Activated T-cell treated with anti-CD3 and anti-CD28 coated beads, Interleukin-2, amount 50 U/mL, for 48 hours (primary cell): Measurements from ENCODE around the gene SH2D1A.
"Not testable (repeated sequence)": the region's sequence is repeated elsewhere in the genome, so short reads cannot be mapped to it uniquely, and the experiment has no call there.

Experiments
- DNase-seq, 2 experiments: peaks; one replicate each; pipeline ENCODE4 v3.0.0-alpha.2; 2020

Gene SH2D1A

DNA sequence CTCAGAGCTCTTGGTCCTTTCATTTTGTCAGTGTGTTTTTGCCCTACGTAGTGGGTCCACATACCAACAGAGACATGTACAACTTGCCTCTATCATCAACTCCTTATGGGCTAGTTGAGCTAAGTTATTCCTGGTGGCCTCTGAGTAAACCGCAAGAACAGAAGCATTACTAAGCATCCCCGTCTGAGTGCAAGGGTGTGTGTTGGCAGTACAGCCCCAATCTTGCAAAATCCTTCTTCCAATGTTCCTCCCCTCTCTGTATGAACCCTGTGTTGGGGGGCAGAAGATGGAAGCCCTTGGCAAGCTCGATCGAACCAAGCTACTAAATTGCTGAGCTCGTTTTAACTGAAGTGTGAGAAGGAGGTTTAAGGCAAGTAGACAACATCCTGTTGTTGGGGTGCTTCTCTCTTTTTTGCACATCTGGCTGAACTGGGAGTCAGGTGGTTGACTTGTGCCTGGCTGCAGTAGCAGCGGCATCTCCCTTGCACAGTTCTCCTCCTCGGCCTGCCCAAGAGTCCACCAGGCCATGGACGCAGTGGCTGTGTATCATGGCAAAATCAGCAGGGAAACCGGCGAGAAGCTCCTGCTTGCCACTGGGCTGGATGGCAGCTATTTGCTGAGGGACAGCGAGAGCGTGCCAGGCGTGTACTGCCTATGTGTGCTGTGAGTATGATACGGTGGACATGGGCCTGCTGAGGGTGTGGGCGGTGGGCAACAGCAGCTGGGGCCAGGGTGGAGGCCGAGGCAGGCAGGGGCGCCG is at the start of gene SH2D1A:
Gene SH2D1A (plus strand): TSS at position 447 of the 760 bp plus-strand sequence. CDS start 80 bp downstream, at position 527.
- DNase-seq = peak; percentile 49 to 54

DNA sequence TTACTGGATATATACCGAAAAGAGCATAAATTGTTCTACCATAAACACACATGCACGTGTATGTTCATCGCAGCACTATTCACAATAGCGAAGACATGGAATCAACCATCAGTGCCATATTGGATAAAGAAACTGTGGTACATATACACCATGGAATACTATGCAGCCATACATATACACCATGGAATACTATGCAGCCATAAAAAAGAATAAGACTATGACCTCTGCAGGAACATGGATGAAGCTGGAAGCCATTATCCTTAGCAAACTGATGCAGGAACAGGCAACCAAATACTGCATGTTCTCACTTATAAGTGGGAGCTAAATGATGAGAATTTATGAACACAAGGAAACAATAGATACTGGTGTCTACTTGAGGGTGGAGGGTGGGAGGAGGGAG is 47.0 kb upstream of the SH2D1A start:
- DNase-seq = not testable (repeated sequence)

DNA sequence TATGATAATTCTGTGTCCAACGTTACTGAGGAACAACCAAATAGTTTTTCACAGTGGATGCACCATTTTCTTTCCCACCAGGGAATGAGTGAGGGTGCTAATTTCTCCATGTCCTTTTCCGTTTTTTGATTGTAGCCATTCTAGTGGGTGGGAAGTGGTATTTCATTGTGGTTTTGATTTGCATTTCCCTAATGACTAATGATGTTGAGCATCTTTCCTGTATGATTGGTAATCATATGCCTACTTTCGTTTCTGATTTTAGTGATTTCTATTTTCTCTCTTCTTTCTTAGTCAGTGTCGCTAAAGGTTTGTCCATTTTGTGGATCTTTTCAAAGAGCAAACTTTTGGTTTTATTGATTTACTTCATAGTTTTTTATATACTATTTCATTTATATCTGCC is 46.0 kb upstream of the SH2D1A start:
- DNase-seq = no peak

DNA sequence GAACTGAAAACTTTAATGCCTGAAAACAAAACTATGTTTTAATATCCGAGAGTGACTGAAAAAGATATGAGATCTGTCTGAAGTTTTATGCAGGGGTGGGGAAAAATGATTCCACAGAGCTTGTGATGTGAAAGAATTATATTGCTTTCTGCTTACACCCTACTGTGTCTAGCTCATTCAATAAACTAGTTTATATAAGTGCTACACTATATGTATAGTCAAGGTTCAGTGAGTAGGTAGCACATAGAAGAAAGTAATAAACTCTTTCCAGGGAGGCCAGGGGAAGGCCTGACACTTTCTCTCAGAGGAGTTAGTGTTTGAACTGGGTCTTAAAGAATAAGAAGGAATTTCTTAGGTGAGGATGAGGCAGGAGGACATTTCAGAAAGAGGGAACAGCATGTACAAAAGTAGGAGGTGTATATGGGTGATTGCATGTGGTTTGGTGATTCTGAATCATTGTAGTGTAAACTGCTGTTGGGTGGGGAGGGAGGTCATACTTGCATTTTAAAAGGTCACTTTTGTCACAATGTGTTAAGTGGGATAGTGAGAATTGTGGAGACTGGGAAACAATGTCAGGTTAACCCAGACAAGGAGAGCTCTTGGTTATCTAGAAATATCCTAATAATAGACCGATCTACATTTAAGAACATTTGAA is 39.0 kb upstream of the SH2D1A start:
- no peak for DNase-seq

- DNase-seq = no peak
Measured at GRCh38 chrX:124325732-124326131, 20.6 kb upstream of the SH2D1A start.

DNA sequence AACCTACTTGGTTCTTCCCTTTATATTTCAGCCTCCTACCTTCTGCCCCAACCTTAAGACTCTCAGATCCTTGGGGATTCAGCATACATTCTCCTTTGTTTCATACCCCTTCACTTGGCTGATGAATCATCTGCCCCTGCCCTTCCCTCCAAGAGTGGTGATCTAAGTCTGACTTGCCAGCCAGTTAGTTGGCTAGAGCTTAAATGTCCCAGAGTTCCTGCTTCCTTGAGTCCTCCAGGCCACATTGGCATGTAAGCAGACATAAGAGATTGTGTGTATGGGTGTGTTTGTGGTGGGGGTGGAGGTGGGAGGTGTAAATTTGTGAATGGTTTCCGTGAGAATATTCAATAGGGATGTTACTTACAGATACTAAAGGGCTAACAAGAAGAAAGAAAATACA is 17.6 kb upstream of the SH2D1A start:
- DNase-seq = no peak

DNA sequence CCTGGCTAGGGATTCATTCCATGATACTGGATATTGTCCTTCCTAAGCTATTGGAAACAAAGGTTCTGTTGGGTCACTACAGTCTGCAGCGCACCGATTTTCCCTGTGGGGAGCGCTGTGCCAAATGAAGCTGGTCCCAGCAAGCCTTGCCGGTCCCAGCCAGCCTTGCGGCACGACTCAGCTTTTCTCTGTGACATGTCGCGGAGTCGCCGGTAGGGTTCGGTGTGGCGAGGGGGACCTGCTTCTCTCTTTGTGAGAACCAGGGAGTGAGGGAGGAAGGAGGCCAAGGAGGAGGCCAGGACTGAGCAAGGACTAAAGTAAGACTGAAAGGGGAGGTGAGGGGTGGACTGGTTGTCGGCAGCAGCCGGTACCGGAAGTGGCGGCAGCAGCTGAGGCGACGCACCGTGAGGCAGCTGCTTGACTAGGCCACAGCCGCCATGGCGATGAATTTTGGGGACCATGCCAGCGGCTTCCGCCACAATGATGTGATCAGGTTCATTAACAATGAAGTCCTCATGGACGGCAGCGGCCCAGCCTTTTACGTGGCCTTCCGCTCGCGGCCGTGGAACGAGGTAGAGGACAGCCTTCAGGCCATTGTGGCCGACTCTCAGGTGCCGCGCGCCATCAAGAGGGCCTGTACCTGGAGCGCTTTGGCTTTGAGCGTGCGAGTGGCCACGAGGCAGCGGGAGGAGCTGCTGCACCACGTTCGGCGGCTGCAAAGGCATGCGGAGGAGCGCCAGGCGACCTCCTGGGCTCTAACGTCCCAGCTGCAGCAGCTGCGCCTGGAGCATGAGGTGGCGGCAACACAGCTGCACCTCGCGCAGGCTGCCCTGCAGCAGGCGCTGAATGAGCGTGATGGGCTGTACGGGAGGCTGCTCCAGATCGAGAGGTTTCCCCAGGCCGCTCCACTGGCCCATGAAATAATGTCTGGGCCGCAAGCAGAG is 13.6 kb upstream of the SH2D1A start, which contains the start of gene TEX13D:
Gene TEX13D (plus strand): TSS at position 180 of the 944 bp plus-strand sequence. CDS start 258 bp downstream, at position 438.
- DNase-seq = no peak

DNA sequence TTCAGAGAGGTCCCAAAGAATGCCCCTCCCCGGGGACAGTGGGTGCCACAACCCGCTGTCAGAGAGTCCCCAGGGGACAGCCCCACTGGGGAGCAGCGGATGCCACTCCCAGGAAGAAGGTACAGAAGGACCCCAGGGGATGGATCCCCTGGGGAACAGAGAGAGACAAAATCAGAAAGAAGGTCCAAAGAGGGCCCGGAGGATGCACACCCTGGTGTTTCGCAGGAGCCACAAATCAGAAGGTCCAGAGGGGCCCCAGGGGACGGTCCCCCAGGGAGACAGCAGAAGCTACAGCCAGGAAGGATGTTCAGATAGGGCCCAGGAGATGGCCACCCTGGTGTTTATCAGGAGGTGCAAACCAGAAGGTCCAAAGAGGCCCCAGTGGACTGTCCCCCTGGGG is 12.5 kb upstream of the SH2D1A start:
- no peak for DNase-seq

GRCh38 chrX:124334555-124334954 is 11.8 kb upstream of the SH2D1A start:
- not testable (repeated sequence) for DNase-seq

DNA sequence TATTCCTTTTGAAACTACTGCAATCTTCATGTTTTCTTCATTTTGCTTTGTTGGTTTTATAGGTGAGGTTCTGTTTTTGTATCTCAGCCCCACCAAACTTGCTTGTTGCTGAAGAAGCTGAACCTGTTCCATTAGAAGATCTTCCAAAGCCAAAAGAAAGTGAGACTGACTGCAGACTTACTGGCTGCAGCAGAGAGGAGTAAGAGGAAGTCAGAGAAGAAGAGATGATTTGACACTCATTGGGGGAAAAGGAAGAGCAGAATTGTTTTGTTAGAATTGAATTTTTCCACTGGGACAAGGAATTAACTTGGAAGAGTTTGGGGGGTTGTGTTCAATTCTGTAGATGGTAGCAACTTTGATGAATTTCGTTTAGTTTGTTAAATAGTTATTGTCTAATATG is 10.8 kb upstream of the SH2D1A start:
- no peak for DNase-seq

GRCh38 chrX:124337916-124338315 is 8.4 kb upstream of the SH2D1A start:
- no peak for DNase-seq

- no peak for DNase-seq
Measured at GRCh38 chrX:124338733-124339514, 7.4 kb upstream of the SH2D1A start.

DNA sequence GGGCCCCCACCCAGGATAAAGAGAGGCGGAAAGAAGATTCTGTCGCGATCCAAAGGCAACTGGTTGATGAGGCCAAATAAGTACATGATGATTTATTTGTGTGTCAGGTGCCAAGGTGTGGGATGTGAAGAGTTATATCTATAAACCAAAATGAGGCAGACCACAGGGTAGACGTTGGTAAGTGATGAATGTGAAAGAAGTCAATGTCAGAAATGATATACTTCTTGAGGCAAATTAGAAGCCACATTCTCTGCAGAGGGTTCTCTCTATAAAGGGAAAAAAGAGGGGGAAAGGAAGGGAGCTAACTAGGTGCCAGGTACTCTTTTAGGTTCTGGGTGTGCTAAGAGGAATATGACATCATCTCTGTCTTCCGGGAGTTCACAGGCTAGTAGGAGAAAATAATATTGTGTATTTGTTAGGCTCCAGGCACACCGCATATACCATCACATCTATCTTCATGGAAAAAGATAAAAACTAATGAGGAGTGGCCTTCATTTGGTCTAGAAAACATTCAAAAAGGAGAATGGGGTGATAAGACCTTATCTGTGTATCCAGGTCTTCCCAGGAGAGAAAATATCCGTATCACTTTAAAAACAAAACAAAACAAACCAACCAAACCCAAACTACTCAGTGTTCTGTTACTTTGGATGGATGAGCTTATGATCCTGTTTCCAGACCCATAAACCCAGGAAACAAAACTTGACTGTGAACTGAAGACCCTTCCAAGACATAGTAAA is 4.8 kb upstream of the SH2D1A start:
- no peak for DNase-seq

GRCh38 chrX:124342174-124342867 is 4.0 kb upstream of the SH2D1A start:
- DNase-seq = no peak

DNA sequence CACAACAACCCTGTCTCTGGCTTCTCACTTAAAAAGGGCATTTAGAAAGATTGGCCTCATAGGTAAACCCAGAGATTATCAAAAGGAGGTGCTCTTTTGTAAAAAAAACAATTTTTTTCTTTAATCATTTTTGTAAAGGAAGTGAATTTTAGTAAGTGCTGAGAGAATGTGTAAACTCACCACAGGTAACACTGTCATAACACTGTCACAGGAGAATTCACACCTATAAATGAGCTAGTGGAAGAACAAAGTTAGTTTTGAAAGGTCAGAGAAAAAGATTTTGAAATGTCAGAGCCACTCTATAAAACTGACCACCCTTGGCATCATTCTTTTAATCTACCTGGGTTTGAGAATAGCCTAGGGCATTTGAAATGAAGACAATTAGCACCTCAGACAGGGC is 3.3 kb upstream of the SH2D1A start:
- no peak for DNase-seq

- DNase-seq = no peak
Measured at GRCh38 chrX:124344246-124344645, 2.1 kb upstream of the SH2D1A start.

DNA sequence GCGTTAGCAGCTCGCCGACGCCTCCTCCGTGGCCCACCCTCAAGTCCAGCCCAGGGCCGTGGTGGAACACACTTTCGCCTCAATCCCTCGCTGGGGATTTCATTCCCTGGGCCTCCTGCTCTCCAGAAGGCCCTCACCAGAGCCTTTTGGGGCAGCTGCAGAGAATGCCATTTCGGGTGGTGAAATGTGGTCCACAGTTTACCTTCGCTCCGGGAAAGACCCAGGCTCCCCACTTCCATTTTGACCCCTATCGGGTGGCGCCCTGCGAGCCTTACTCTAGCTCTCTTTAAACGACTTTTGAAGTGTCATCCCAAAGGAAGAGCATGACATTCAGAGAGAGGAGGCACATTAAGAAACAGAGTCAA is 496 bp downstream of the SH2D1A start:
- peak; percentile 37 to 41 for DNase-seq

GRCh38 chrX:124347242-124347641 is 879 bp downstream of the SH2D1A start:
- peak; percentile 41 to 46 for DNase-seq

DNA sequence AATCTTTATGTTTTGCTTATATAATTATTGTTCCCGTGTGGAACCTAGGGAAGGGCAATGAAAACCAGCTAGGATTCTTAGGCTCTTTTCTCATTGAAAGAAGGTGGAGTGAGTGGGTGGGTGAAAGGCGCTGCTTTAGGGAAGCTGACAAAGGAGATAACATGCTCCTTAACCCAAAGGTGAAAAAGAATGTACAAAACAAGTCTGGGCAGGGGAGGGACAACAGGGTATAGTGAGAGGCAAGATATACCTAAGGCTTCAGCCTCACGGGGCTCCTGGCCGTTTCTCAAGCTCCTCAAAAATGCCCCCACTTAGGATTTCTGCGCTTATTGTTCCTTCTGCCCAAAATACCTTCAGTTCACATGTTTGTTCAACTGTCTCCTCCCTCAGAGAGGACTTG is 1.8 kb downstream of the SH2D1A start:
- no peak for DNase-seq

- DNase-seq = no peak
Measured at GRCh38 chrX:124348885-124349453, 2.6 kb downstream of the SH2D1A start.

GRCh38 chrX:124354648-124355047 is 8.3 kb downstream of the SH2D1A start:
- DNase-seq = no peak
